ENCODE results near the gene CCDC97. TPM values are rescaled to one million over a fixed set of nuclear protein-coding genes. Genes with fewer than 3 reads are reported as not detected.

CCDC97 gene
- polyA plus RNA-seq, 1 of the 3 experiments (the other 2 are of a cell fraction): 9.6 TPM

DNA sequence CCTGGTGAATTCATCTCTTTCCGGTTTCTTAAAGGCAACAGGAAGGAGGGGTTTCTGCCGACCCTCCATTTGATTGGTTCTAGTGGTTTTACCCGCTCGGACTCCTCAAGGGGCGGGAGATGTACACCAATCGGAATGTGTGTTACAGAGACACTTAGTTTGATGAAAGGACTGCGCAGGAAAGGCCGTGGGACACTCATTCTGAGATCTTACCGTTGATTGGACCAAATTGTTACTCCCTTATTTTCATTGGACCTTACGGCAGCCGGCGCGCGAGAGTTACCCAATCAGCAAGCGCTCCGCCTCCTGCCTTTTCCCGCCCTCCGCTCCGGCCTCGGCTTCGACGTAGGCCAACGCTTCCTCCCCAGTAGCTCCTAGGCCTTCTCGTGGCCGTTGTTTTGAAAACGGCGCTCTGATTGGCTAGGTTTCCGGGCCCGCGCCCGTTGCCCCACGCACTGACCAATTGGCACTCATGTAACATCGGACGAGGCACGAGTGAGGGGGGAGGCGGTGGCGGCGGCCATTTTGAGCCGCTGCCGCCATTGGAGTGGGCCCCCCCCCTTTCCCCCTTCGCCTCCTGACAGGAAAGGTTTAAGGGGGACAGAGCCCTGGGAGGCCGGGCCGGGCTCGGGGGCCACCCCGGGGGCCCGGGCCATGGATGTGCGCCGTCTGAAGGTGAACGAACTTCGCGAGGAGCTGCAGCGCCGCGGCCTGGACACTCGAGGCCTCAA, 46.0 kb upstream of the CCDC97 start, which contains the start of gene HNRNPUL1 (continued):
- TF ChIP-seq USF1 (IDR thresholded peaks at IDR 0.05; ENCODE audit: borderline replicate concordance, low read depth) (no peak), EZH2phosphoT487 (IDR thresholded peaks at IDR 0.05; ENCODE audit: borderline replicate concordance, low read depth) (no peak), JUND (IDR thresholded peaks at IDR 0.05) (no peak; the same call in 1 of the 2 replicates), CTCF (IDR thresholded peaks at IDR 0.05) (peak; percentile 40), RFX5 (IDR thresholded peaks at IDR 0.05; ENCODE audit: low read length) (peak; percentile 79)
- TF ChIP-seq, protein P1, sequence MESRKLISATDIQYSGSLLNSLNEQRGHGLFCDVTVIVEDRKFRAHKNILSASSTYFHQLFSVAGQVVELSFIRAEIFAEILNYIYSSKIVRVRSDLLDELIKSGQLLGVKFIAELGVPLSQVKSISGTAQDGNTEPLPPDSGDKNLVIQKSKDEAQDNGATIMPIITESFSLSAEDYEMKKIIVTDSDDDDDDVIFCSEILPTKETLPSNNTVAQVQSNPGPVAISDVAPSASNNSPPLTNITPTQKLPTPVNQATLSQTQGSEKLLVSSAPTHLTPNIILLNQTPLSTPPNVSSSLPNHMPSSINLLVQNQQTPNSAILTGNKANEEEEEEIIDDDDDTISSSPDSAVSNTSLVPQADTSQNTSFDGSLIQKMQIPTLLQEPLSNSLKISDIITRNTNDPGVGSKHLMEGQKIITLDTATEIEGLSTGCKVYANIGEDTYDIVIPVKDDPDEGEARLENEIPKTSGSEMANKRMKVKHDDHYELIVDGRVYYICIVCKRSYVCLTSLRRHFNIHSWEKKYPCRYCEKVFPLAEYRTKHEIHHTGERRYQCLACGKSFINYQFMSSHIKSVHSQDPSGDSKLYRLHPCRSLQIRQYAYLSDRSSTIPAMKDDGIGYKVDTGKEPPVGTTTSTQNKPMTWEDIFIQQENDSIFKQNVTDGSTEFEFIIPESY (IDR thresholded peaks at IDR 0.05; ENCODE audit: borderline replicate concordance, low read depth): peak; percentile 47; the same call in 1 of the 2 replicates
- TF ChIP-seq, protein P2, sequence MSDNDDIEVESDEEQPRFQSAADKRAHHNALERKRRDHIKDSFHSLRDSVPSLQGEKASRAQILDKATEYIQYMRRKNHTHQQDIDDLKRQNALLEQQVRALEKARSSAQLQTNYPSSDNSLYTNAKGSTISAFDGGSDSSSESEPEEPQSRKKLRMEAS (IDR thresholded peaks at IDR 0.05; ENCODE audit: low read depth): peak; percentile 89

DNA sequence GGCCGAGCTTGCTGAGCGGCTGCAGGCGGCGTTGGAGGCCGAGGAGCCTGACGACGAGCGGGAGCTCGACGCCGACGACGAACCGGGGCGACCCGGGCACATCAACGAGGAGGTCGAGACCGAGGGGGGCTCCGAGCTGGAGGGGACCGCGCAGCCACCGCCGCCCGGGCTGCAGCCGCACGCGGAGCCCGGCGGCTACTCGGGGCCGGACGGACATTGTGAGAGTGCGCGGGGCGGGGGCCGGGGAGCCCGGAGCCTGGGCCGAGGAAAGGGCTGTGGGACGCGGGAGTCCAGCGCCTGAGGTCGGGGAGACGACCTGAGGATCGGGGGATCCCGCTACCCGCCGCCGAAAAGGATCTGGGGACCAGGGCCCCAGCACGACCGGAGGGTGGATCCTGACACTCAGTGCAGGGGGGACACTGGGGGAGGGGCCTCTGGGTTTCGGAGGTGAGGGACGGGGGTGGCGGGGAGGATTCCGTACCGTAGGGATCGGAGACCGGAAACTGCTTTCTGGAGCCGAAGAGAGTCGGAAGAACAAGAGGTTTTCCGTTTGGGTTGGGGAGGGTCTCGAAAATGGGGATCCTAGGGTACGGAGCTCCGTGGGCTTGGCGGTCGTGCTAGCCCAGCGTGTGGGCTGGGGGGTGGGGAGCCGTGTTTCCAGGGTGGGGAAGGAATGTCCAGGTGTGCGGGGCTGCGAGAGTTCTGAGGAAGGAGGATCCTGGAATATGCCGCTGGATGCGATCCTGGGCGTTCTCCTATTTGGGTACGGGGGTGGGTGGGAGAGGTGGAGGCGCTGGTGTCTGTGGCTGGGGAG, 45.2 kb upstream of the CCDC97 start:
- no peaks in the 10 kb centered on the region for H3K9me3 ChIP-seq
- H3K79me2 ChIP-seq (ENCODE audit: insufficient read depth): peaks cover 59% of the 10 kb centered on the region
- H3K4me1 ChIP-seq (ENCODE audit: control insufficient read depth in 1 of 2, insufficient read depth in 2 of 2, low read depth in 1 of 2, low read length in 1 of 2): peaks cover 11 to 12% of the 10 kb centered on the region in 2 experiments; a peak in 2 of 4 replicates
- H3K9me2 ChIP-seq: no peaks in the 10 kb centered on the region
- peak overlapping the region; percentile 83 to 86 for H3K4me3 ChIP-seq (ENCODE audit: low read depth in 2 of 2, low read length in 1 of 2)
- ChIA-PET POLR2A (interaction anchor here (0.9 to 2.0 kb wide), 3 partner anchors 9 to 44 kb away, joined by 3 to 6 read pairs (median 4); no protein-coding TSS in a partner anchor), CTCF (interaction anchor here (0.6 to 4.7 kb wide), 8 partner anchors 13 to 300 kb away, joined by 3 to 61 read pairs (median 4); no protein-coding TSS in a partner anchor)
- peak; percentile 67 for DNase-seq
- peaks cover 35% of the 10 kb centered on the region for H3F3A ChIP-seq (replicated peaks; ENCODE audit: insufficient read depth)
- H3K27me3 ChIP-seq (ENCODE audit: insufficient read depth): no peaks in the 10 kb centered on the region
- H2AFZ ChIP-seq (ENCODE audit: low read depth): no peak overlapping the region; the same call in 1 of the 2 replicates
- peaks cover 28 to 43% of the 10 kb centered on the region in 2 experiments for H3K36me3 ChIP-seq (replicated peaks in 1 of 2; ENCODE audit: control insufficient read depth in 1 of 2, insufficient read depth in 2 of 2, low read length in 1 of 2)
- H4K20me1 ChIP-seq (ENCODE audit: insufficient read depth): peaks cover 20% of the 10 kb centered on the region
- H3K27ac ChIP-seq (ENCODE audit: low read depth in 2 of 2, low read length in 1 of 2): peak overlapping the region; percentile 92 to 93
- H3K9ac ChIP-seq: peak overlapping the region; percentile 99
- peak overlapping the region; percentile 92 for H3K4me2 ChIP-seq
- whole genome bisulfite sequencing (ENCODE audit: low lambda C conversion rate): under 1% methylated on average over 46 of the region's 75 CpGs
- TF ChIP-seq RCOR1 (IDR thresholded peaks at IDR 0.05; ENCODE audit: low read length) (no peak), RAD21 (IDR thresholded peaks at IDR 0.05; ENCODE audit: low read length) (no peak), EP300 (IDR thresholded peaks at IDR 0.05; ENCODE audit: borderline replicate concordance in 1 of 2, low read depth in 1 of 2, low read length in 1 of 2) (no peak), GABPA (IDR thresholded peaks at IDR 0.05; ENCODE audit: low read depth) (no peak; the same call in 1 of the 2 replicates), GATA2 (CRISPR knock-in tag; IDR thresholded peaks at IDR 0.05) (no peak), USF2 (IDR thresholded peaks at IDR 0.05; ENCODE audit: borderline replicate concordance, low read depth, low read length) (no peak), MXI1 (IDR thresholded peaks at IDR 0.05; ENCODE audit: low read depth, low read length) (peak; percentile 22; the same call in 1 of the 2 replicates), USF1 (IDR thresholded peaks at IDR 0.05; ENCODE audit: borderline replicate concordance, low read depth) (no peak), CHD2 (IDR thresholded peaks at IDR 0.05; ENCODE audit: low read length, partially characterized antibody) (no peak), JUND (IDR thresholded peaks at IDR 0.05) (no peak), TEAD4 (IDR thresholded peaks at IDR 0.05; ENCODE audit: borderline replicate concordance, insufficient read depth) (no peak), FOXJ3 (CRISPR knock-in tag; IDR thresholded peaks at IDR 0.05) (no peak), MEF2A (IDR thresholded peaks at IDR 0.05; ENCODE audit: borderline replicate concordance, low read depth) (no peak), ELF1 (IDR thresholded peaks at IDR 0.05) (no peak)
- TF ChIP-seq, protein P3, sequence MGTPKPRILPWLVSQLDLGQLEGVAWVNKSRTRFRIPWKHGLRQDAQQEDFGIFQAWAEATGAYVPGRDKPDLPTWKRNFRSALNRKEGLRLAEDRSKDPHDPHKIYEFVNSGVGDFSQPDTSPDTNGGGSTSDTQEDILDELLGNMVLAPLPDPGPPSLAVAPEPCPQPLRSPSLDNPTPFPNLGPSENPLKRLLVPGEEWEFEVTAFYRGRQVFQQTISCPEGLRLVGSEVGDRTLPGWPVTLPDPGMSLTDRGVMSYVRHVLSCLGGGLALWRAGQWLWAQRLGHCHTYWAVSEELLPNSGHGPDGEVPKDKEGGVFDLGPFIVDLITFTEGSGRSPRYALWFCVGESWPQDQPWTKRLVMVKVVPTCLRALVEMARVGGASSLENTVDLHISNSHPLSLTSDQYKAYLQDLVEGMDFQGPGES (IDR thresholded peaks at IDR 0.05; ENCODE audit: low read depth, low read length): no peak

Measured in SK-N-SH (cell line).